GM18498 (cell line): Measurements from ENCODE around the gene ENTPD7.

Source experiments
- ATAC-seq: cut with Tn5 transposase; IDR thresholded peaks from one replicate; pipeline ENCODE4 v1.9.1; 2021; ENCODE audit warnings: mild to moderate bottlenecking, moderate library complexity; ENCODE audit not compliant: unreplicated experiment

The ENTPD7 gene

GRCh38 chr10:99647601-99648151 lies 11.6 kb upstream of the ENTPD7 start:
- no peak for ATAC-seq

DNA sequence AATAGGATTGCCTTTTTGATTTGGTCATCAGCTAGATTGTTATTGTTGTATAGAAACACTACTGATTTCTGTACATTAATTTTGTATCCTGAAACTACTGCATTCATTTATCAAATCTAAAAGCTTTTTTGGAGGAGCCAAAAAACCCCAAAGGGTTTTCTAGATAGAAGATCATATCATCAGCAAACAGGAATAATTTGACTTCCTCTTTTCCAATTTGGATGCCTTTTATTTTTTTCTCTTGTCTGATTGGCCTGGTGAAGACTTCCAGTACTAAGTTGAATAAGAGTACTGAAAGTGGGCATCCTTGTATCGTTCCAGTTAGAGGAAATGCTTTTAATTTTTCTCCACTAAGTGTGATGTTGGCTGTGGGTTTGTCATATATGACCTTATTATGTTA lies 10.6 kb upstream of the ENTPD7 start:
- no peak for ATAC-seq

- no peak for ATAC-seq
Measured at GRCh38 chr10:99652800-99653390, 6.4 kb upstream of the ENTPD7 start.

- ATAC-seq = no peak
Measured at GRCh38 chr10:99654390-99655175, 4.7 kb upstream of the ENTPD7 start.

DNA sequence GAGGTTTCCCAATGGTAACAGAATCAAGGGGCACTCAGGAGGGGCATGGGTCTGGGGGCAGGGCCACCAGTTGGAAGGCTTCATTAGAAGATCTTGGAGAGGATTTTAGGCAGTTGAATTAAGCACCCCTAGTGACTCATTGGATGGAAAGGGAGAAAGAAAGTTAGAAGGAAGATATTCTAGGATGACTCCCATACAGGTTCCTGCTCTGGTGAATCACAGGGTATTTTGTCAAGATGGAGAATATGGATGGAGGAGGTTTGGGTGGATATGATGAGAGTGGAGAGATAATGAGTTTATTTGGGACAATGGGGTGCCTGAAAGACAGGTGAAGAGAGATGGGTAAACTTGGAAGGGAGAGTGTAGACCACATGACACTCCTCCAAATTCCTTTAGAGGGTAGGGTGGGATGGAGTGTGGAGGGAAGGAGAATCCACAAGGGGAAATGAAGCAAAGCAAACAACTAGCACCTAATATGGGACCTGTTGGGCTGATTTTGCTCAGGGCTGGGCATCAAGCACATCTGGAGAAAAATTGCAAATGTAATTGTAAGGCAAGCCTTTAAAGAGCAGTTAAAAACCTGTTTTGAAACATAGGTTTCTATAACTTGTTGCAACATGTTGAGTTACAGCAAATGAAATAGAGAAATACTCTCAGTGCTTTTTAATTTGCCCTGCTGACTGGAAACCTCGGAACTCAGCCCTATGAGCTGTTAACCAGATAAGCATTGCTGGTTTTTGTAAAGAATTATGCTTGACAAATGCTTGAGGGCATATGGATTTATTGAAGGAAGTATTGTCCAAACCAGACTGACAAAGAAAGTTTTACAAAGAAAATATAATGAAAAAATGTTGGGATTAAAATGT lies 2.9 kb upstream of the ENTPD7 start:
- no peak for ATAC-seq

DNA sequence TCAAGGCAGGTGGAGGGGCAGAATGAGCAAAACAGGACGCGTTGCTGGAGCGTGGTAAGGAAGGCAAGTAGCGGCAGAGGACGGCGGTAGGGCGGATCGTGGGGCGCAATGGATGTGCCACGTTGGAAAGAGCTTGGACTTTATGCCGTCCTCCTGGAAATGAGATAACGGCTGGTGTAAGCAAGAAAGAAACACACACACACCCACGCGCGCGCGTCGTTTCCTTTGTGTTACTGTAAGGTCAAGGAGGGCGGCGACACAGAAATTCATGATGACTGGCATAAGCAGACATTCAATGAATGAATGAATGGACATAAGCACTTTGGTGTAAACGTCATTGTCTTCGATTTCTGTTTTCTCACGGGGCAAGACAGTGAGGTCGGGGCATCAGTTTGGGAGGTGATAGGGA lies 683 bp upstream of the ENTPD7 start:
- no peak for ATAC-seq

GRCh38 chr10:99659868-99660366 lies 608 bp downstream of the ENTPD7 start:
- no peak for ATAC-seq

GRCh38 chr10:99660662-99661376 lies 1.5 kb downstream of the ENTPD7 start:
- ATAC-seq = no peak

GRCh38 chr10:99661377-99661763 lies 2.1 kb downstream of the ENTPD7 start:
- no peak for ATAC-seq

DNA sequence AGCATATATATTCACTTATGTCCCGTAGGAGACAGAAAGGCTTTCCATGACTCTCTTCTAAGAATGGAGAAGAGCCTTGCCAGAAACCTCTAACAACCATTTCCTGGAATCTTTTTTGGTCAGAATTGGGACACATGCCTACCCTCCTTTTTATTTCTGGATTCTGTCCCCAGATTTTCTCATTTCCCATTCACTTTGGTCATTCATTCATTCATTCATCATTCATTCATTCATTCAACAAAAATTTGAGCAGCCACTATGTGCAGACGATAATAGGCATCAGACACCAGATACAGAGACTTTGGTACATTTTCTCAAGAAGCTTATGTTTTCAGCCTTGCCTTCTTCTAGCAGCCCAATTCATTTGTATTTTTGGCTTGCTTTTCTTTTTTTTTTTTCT lies 6.0 kb downstream of the ENTPD7 start:
- ATAC-seq = no peak

DNA sequence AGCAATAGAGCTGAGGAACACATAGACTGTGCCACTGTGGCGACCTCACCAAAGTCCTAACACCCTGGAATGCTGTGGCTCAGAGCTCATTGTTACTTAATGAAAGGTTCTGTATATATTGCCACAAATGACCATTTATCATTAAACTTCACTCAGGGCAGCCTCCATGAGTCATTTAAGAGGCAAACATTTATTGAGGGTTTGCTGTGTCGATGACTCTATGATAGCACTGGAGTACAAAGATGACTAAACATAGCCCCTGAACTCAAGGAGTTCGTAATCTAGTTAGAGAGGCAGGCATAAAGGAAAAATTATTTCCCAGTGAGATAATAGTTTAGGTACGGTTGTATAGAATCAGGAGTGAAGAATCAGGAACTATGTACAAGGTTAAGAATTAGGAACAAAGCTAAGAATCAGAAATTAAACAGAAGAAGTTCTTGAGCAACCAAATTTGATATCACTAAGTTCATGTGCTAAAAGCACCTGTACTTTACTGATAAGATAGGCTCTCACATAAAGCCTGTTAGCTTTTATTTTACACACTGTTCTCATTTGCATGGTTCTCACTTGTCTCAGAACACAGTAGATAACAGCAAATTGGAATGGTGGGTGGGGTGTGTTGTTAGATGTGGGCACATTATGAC lies 7.9 kb downstream of the ENTPD7 start:
- ATAC-seq = no peak

DNA sequence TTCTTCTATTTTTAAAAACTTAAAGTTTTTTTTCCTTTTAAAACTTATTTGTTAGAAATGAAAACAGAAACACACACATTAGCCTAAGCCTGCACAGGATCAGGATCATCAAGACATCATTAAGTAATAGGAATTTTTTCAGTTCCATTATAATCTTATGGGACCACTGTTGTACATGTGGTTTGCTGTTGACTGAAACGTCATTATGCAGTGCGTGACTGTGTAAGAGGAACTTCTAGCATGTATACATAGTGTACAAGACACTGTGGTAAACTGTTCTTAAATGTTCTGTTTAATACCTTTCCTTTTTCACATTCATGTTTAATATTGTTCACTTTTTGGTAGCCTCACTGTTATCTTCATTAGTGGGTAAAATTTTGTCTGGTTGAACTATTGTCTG lies 12.1 kb downstream of the ENTPD7 start:
- no peak for ATAC-seq

DNA sequence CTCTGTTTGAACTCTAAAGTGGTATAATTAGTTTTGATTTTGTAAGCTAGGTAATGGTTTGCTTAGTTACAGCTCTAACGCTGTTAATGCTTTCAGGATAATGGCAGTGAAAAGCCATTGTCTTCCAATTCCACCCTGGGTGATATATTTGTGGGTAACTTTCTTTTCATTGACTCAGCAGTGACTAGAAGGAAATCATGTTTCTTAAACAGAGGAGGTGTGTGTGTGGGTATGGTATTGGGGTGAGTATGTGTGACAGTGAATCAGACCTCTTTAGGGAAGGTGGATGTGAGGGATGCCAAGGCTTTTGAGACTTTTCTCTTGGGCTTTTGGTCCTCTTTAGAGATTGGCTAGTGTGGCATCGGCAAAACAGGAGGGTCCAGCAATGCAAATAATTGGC lies 13.6 kb downstream of the ENTPD7 start:
- no peak for ATAC-seq

DNA sequence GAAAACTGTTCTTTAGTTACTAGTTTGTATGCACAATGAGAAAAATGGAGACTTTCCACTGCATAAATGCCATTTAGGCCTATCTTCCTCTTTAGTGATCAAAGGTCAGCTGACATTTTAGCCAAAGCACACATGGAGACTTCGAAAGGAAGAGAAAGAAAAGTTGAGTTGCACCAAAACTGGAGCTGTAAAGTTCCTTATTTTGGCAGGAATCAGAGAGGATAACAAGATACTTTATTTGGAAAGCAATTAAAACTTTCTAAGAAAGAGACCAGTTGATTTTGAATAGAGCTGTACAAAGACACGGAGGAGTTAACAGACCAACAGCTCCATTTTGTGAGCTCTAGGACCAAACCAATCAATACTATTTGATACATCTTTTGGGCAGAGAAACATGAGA lies 14.2 kb downstream of the ENTPD7 start:
- no peak for ATAC-seq

DNA sequence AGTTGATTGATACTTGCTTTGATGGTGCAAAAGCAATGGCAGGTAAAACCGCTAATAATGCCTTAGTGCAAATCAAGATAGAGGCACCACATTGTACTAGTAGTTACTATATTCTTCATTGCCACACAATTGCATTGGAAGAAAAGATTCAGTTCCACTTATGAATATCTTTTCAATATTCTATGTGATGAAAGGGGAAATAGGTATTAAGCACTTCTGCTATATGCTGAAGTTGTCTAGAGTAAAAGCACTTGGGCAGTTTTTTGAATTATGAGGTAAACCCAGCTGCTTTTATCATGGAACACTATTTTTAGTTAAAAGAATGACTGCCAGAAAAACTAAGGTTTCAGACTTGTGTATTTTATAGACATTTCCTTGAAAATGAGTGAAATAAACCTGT lies 15.5 kb downstream of the ENTPD7 start:
- ATAC-seq = no peak

DNA sequence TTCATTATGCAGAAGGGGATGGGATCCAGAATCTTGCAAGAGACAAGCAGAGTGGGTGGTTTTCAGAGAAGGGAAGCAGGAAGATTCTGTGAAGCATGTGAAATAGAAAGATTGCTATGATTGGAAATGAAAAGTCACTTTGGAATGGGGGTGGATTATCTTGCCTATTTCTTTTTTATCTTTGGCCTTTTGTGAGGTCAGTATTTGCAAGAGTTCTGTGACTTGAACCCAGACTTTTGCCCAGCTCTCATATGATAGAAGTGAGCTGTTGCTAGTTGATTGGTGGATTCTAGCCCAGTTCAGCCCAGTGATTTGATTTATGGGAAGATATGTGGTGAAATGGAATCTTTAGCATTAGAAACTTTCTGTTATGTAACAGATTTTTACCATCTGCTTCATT lies 17.1 kb downstream of the ENTPD7 start:
- ATAC-seq = no peak

- ATAC-seq = no peak
Measured at GRCh38 chr10:99676895-99677294, 17.6 kb downstream of the ENTPD7 start.

- no peak for ATAC-seq
Measured at GRCh38 chr10:99678921-99679320, 19.6 kb downstream of the ENTPD7 start.

DNA sequence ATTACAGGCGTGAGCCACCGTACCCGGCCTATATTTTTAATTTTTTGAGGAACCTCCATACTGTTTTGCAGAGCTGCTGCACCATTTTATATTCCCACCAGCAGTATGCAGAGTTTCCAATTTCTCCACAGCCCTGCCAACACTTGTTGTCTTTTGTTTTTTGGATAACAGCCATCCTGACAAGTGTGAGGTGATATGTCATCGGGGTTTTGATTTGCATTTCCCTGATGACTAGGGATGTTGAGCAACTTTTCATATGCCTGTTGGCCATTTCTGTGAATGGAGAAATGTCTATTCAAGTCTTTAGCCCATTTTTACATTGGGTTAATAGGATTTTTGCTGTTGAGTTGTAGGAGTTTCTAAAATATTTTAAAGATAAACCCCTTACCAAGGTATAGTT lies 22.2 kb downstream of the ENTPD7 start:
- ATAC-seq = no peak

DNA sequence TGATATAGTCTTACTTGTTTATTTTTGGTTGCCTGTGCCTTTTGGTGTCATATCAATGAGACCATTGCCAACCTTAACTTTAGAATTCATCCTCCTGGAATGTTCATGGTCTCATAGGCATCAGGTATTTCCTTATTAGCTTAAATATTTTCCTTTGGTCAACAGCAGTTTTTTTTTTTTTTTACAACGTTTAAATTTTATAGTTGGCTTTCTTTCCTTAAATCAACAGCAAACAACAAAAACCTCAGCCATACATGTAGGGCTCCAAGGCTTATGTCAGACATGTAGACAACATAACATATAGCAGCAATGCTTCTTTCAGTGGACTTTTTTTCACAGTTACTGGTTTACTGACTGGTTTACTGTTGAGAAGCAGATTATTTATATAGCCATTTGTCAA lies 22.7 kb downstream of the ENTPD7 start:
- ATAC-seq = no peak
